ENCODE measurements around the gene MTMR3.
"Not testable (repeated sequence)": the region's sequence is repeated elsewhere in the genome, so short reads cannot be mapped to it uniquely, and the experiment has no call there.

Gene MTMR3

DNA sequence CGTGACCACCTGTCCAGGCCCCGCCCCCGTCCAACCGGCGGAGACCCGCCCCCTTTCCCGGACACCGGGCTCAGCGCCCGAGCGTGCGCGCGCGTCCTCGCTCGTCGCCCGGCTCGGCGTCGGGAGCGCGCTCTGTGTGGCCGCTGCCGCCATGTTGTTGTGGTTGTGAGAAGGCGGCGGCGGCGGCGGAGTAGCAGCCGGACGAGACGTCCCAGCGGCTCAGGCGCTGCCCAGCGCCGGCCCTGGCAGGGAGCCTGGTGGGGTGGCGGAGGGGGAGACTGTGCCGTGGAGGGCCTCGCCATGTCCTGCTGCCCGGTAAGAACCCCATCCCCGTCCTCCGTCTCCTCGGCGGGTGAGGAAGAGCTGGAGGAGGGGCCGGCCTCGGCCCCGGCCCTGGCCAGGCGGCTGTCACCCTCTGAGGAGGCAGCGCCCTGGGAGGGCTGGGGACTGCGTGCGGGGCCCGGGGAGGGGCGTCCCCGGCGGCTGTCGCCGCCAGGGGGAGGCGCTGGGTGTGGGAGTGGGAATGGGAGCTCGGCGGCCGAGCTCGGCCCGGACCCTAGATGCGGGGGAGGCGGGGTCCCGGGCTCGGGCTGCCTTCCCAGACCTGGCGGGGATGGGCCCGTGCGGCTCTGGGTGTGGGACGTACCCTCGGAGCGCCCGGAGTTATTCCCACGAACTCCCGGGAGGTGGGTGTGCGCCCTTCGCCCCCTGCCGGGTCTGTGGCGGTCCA, at the start of gene MTMR3:
Gene MTMR3, plus strand, starts transcription at position 130 of the 730 bp plus-strand sequence. CDS start 87,886 bp downstream, outside the sequence.
- Histone ChIP-seq H3K36me3 (ENCODE audit: control insufficient read depth in 1 of 2, insufficient read depth in 2 of 2, low read length in 2 of 2) (no peaks in the 10 kb centered on the region), H3K4me1 (ENCODE audit: control insufficient read depth in 1 of 2, insufficient read depth in 2 of 2, low read length in 2 of 2) (peaks cover 8 to 23% of the 10 kb centered on the region in 2 donors), H3K4me3 (ENCODE audit: low read depth in 1 of 2, low read length in 2 of 2) (peak within 1 kb of the TSS; percentile 85 to 89), H3K9me3 (ENCODE audit: control insufficient read depth in 1 of 2, low read length in 2 of 2) (no peaks in the 10 kb centered on the region), H3K27ac (ENCODE audit: low read depth, low read length) (peak within 1 kb of the TSS; percentile 94), H3K9ac (ENCODE audit: low read depth in 1 of 2, low read length in 2 of 2) (peak within 1 kb of the TSS; percentile 51 to 81), H3K27me3 (ENCODE audit: control insufficient read depth in 1 of 2, insufficient read depth in 2 of 2, low read length in 2 of 2) (no peaks in the 10 kb centered on the region)

DNA sequence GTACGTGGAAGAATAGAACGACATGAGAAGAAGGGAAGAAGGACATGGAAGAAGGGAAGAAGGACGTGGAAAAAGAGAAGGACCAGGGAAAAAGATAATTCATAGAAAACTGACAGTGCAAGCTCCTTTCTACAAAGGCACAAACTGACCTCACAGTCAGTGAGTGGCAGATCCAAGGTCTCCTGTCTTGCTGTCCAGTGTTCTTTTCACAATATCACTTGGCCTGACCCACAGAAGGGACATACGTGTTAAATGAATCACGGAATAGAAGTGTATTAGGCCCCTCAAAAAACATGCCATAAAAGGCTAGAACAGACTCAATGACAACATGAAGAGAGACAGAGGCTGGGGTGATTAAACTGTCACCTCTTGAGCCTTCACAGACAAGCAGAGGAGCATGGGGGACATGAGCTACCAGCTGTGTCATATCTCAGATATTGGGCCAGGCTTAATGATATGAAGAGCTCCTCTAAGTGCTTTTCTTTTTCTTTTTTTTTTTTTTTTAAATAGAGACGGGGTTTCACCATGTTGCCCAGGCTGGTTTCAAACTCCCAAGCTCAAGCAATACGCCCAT, 49.5 kb upstream of the MTMR3 start:
- Histone ChIP-seq H3K27me3 (ENCODE audit: control insufficient read depth in 1 of 2, insufficient read depth in 2 of 2, low read length in 2 of 2) (no peaks in the 10 kb centered on the region), H3K36me3 (ENCODE audit: control insufficient read depth in 1 of 2, insufficient read depth in 2 of 2, low read length in 2 of 2) (peaks cover 13 to 45% of the 10 kb centered on the region in 2 donors), H3K4me3 (ENCODE audit: low read depth in 1 of 2, low read length in 2 of 2) (no peak overlapping the region), H3K9ac (ENCODE audit: low read depth in 1 of 2, low read length in 2 of 2) (no peak overlapping the region), H3K27ac (ENCODE audit: low read depth, low read length) (no peak overlapping the region), H3K9me3 (ENCODE audit: control insufficient read depth in 1 of 2, low read length in 2 of 2) (no peaks in the 10 kb centered on the region), H3K4me1 (ENCODE audit: control insufficient read depth in 1 of 2, insufficient read depth in 2 of 2, low read length in 2 of 2) (peaks cover 11 to 12% of the 10 kb centered on the region in 2 donors)

DNA sequence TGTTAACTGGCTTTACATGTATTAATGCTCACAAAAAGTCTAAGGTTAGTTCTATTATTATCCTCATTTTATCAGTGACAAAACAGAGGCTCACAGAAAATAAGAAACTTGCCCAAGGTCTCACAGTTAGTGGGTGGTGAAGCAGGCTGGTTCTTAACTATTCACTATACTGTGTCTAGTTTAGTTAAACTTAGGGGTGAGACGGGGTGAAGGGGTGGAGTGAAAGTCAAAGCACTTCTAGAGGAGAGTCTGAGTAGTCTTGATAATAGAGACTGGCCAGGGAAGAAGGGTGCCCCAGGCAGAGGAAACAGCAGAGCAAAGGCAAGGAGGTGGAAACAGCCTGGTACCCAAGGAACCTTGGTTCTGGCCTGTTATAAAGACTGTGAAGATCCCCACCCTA, 48.9 kb upstream of the MTMR3 start:
- Histone ChIP-seq H3K27me3 (ENCODE audit: control insufficient read depth in 1 of 2, insufficient read depth in 2 of 2, low read length in 2 of 2) (no peaks in the 10 kb centered on the region), H3K9me3 (ENCODE audit: control insufficient read depth in 1 of 2, low read length in 2 of 2) (no peaks in the 10 kb centered on the region), H3K4me1 (ENCODE audit: control insufficient read depth in 1 of 2, insufficient read depth in 2 of 2, low read length in 2 of 2) (peaks cover 11 to 15% of the 10 kb centered on the region in 2 donors), H3K27ac (ENCODE audit: low read depth, low read length) (no peak overlapping the region), H3K9ac (ENCODE audit: low read depth in 1 of 2, low read length in 2 of 2) (no peak overlapping the region), H3K4me3 (ENCODE audit: low read depth in 1 of 2, low read length in 2 of 2) (no peak overlapping the region), H3K36me3 (ENCODE audit: control insufficient read depth in 1 of 2, insufficient read depth in 2 of 2, low read length in 2 of 2) (peaks cover 13 to 39% of the 10 kb centered on the region in 2 donors)

DNA sequence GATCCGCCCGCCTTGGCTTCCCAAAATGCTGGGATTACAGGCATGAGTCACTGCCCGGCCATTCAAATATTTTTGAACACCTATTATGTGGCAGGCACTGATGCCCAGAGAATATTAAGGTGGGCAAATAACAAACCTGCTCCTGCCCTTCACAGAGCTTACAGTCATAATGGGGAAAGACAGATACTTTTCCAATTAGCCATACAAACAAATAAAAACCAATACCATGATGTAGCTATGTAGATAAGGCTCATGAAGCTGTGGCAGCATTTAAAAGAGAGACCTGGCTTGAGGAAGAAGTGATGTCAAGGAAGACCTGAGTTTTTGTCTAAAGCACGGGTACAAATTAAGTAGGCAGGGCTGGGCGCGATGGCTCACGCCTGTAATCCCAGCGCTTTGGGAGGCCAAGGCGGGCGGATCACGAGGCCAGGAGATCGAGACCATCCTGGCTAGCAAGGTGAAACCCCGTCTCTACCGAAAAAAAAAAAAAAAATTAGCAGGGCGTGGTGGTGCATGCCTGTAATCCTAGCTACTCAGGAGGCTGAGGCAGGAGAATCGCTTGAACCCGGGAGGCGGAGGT, 46.1 kb upstream of the MTMR3 start:
- H3K9me3 ChIP-seq (ENCODE audit: control insufficient read depth in 1 of 2, low read length in 2 of 2); H3K9ac ChIP-seq (ENCODE audit: low read depth in 1 of 2, low read length in 2 of 2); H3K27ac ChIP-seq (ENCODE audit: low read depth, low read length); H3K27me3 ChIP-seq (ENCODE audit: control insufficient read depth in 1 of 2, insufficient read depth in 2 of 2, low read length in 2 of 2): not testable (repeated sequence)
- H3K36me3 ChIP-seq (ENCODE audit: control insufficient read depth in 1 of 2, insufficient read depth in 2 of 2, low read length in 2 of 2): peaks cover 6 to 16% of the 10 kb centered on the region in 2 donors
- peak overlapping the region; percentile 96 to 99 for H3K4me3 ChIP-seq (ENCODE audit: low read depth in 1 of 2, low read length in 2 of 2)
- peaks cover 11 to 15% of the 10 kb centered on the region in 2 donors for H3K4me1 ChIP-seq (ENCODE audit: control insufficient read depth in 1 of 2, insufficient read depth in 2 of 2, low read length in 2 of 2)

DNA sequence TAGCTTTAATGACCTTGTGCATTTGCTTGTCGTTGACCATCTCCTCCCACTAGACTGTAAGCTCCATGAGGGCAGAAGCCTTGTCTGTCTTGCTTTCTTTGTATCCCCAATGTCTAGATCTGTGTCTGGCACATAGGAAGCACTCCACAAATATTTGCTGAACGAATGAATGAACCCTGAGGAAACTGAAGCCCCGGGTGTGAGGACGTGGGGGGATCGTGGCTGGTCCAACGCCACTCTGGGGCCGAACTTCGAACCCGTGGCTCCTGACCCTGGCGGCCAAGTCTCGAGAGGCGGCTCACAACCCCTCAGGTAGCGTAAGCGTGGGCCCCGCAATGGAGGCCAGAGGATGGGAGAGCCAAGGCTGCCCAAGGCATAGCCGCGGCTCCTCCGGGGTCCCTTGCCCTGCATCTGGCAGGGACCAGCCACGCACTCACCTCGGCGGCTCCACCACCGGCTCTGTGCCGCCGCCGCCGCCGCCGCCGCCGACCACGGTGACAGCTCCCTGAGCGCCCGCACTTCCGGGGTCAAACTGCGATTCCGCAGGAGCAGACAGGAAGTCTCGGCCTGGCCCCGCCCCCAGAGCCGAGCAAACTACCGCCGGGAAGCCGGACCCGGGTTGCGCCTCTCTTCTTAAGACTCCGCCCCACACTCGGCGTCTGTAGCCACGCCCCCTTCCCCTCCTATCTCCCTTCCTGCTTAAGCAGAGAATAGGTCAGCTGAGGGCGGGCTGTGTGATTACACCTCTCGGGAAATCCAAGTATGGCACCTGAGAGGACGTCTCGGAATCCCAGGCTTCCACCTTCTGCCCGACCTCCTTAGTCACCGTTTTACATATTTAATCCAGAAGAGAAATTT, 45.0 kb upstream of the MTMR3 start, which contains the start of gene ASCC2:
Gene ASCC2, minus strand, starts transcription at position 534 of the 858 bp plus-strand sequence. CDS start 5,949 bp downstream, outside the sequence.
- Histone ChIP-seq H3K27me3 (ENCODE audit: control insufficient read depth in 1 of 2, insufficient read depth in 2 of 2, low read length in 2 of 2) (no peaks in the 10 kb centered on the region), H3K9ac (ENCODE audit: low read depth in 1 of 2, low read length in 2 of 2) (peak within 1 kb of the TSS; percentile 81 to 91), H3K36me3 (ENCODE audit: control insufficient read depth in 1 of 2, insufficient read depth in 2 of 2, low read length in 2 of 2) (peaks cover 6 to 12% of the 10 kb centered on the region in 2 donors), H3K4me1 (ENCODE audit: control insufficient read depth in 1 of 2, insufficient read depth in 2 of 2, low read length in 2 of 2) (peaks cover 11 to 15% of the 10 kb centered on the region in 2 donors), H3K9me3 (ENCODE audit: control insufficient read depth in 1 of 2, low read length in 2 of 2) (no peaks in the 10 kb centered on the region), H3K27ac (ENCODE audit: low read depth, low read length) (peak within 1 kb of the TSS; percentile 69), H3K4me3 (ENCODE audit: low read depth in 1 of 2, low read length in 2 of 2) (peak within 1 kb of the TSS; percentile 96 to 99)

DNA sequence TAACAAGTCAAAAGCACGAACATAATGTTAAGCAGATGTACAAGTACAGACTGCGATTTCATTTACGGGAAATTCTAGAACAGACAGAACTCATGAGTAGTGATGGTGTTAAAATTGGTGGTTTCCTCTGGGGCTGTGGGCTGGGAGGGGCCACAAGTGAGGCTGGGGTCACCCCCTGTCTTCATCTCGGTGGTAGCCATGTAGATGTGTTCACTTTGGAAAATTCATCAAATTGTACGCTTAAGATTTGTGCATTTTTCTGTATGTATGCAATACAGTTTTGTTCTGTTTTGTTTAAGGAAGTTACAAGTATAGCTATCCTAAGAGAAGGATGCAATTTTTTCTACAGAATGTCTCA, 44.4 kb upstream of the MTMR3 start:
- Histone ChIP-seq H3K27ac (ENCODE audit: low read depth, low read length) (no peak overlapping the region), H3K9ac (ENCODE audit: low read depth in 1 of 2, low read length in 2 of 2) (peak overlapping the region in 1 of 2 donors; percentile 91), H3K27me3 (ENCODE audit: control insufficient read depth in 1 of 2, insufficient read depth in 2 of 2, low read length in 2 of 2) (no peaks in the 10 kb centered on the region), H3K4me3 (ENCODE audit: low read depth in 1 of 2, low read length in 2 of 2) (peak overlapping the region; percentile 72 to 99), H3K4me1 (ENCODE audit: control insufficient read depth in 1 of 2, insufficient read depth in 2 of 2, low read length in 2 of 2) (peaks cover 11 to 15% of the 10 kb centered on the region in 2 donors), H3K9me3 (ENCODE audit: control insufficient read depth in 1 of 2, low read length in 2 of 2) (no peaks in the 10 kb centered on the region), H3K36me3 (ENCODE audit: control insufficient read depth in 1 of 2, insufficient read depth in 2 of 2, low read length in 2 of 2) (peaks cover 0 to 6% of the 10 kb centered on the region in 2 donors)

DNA sequence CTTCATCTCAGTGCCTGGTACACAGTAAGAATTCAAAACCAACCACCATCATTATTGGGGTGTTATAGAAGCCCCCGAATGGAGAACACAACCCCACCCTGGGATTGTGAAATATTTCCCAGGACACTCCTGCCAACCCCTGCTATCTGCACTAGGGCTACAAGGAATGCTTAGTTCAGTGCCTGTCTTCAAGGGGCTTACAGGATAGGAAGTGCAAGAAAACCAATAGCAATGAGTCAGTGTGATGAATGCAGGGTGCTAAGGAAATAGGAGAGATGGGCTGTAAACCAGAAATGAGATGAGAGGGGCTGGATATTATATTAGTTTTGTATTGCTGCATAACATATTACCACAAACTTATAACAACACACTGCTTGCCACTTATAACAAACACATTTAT, 43.9 kb upstream of the MTMR3 start:
- peaks cover 0 to 6% of the 10 kb centered on the region in 2 donors for H3K36me3 ChIP-seq (ENCODE audit: control insufficient read depth in 1 of 2, insufficient read depth in 2 of 2, low read length in 2 of 2)
- peaks cover 11 to 15% of the 10 kb centered on the region in 2 donors for H3K4me1 ChIP-seq (ENCODE audit: control insufficient read depth in 1 of 2, insufficient read depth in 2 of 2, low read length in 2 of 2)
- no peak overlapping the region for H3K27ac ChIP-seq (ENCODE audit: low read depth, low read length)
- no peaks in the 10 kb centered on the region for H3K9me3 ChIP-seq (ENCODE audit: control insufficient read depth in 1 of 2, low read length in 2 of 2)
- no peak overlapping the region for H3K4me3 ChIP-seq (ENCODE audit: low read depth in 1 of 2, low read length in 2 of 2)
- H3K9ac ChIP-seq (ENCODE audit: low read depth in 1 of 2, low read length in 2 of 2): no peak overlapping the region
- H3K27me3 ChIP-seq (ENCODE audit: control insufficient read depth in 1 of 2, insufficient read depth in 2 of 2, low read length in 2 of 2): no peaks in the 10 kb centered on the region

DNA sequence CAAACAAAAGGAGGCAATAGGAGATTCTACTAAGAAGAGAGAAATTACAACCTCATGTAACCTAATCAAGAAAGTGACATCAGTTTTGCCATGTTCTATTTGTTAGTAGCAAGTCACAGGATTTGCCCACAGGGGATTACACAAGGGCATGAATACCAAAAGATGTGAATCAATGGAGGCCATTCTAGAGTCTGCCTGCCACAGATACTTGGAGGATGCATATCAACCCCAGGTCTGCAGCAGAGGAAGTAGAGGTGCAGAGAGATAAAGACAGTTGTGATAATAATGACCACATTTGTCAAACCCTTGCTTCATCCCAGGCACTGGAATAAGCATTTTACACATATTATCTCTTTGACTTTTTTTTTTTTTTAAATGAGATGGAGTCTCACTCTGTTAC, 42.5 kb upstream of the MTMR3 start:
- H3K9ac ChIP-seq (ENCODE audit: low read depth in 1 of 2, low read length in 2 of 2): no peak overlapping the region
- no peaks in the 10 kb centered on the region for H3K36me3 ChIP-seq (ENCODE audit: control insufficient read depth in 1 of 2, insufficient read depth in 2 of 2, low read length in 2 of 2)
- H3K4me1 ChIP-seq (ENCODE audit: control insufficient read depth in 1 of 2, insufficient read depth in 2 of 2, low read length in 2 of 2): peaks cover 11 to 15% of the 10 kb centered on the region in 2 donors
- H3K27me3 ChIP-seq (ENCODE audit: control insufficient read depth in 1 of 2, insufficient read depth in 2 of 2, low read length in 2 of 2): no peaks in the 10 kb centered on the region
- H3K4me3 ChIP-seq (ENCODE audit: low read depth in 1 of 2, low read length in 2 of 2): no peak overlapping the region
- no peak overlapping the region for H3K27ac ChIP-seq (ENCODE audit: low read depth, low read length)
- no peaks in the 10 kb centered on the region for H3K9me3 ChIP-seq (ENCODE audit: control insufficient read depth in 1 of 2, low read length in 2 of 2)

DNA sequence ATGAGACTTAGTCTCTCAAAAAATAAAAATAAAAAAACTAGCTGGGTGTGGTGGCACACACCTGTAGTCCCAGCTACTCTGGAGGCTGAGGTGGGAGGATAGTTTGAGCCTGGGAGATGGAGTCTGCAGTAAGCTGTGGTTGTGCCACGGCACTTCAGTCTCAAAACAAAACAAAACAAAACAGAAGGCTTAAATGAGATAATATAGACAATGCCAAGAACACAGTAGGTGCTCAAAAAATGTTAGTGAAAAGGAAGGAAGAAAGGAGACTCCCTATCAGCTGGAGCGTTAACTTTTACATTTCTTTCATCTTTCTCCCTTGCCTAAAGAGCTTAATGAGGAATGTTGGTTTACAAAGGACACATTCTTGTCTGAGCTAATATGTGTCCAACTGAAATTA, 40.8 kb upstream of the MTMR3 start:
- H3K36me3 ChIP-seq (ENCODE audit: control insufficient read depth in 1 of 2, insufficient read depth in 2 of 2, low read length in 2 of 2): no peaks in the 10 kb centered on the region
- H3K27ac ChIP-seq (ENCODE audit: low read depth, low read length): no peak overlapping the region
- H3K4me1 ChIP-seq (ENCODE audit: control insufficient read depth in 1 of 2, insufficient read depth in 2 of 2, low read length in 2 of 2): peaks cover 6 to 10% of the 10 kb centered on the region in 2 donors

More for the DNA sequence above, 40.8 kb upstream of the MTMR3 start:
- H3K9ac ChIP-seq (ENCODE audit: low read depth in 1 of 2, low read length in 2 of 2): no peak overlapping the region
- no peak overlapping the region for H3K4me3 ChIP-seq (ENCODE audit: low read depth in 1 of 2, low read length in 2 of 2)
- H3K9me3 ChIP-seq (ENCODE audit: control insufficient read depth in 1 of 2, low read length in 2 of 2): peaks cover 0 to 3% of the 10 kb centered on the region in 2 donors
- no peaks in the 10 kb centered on the region for H3K27me3 ChIP-seq (ENCODE audit: control insufficient read depth in 1 of 2, insufficient read depth in 2 of 2, low read length in 2 of 2)
